ENCODE results near the gene ZNF574.
A peak's percentile ranks its signal among the peaks of the same experiment; 100 is the strongest.
"Not testable (repeated sequence)": the region's sequence is repeated elsewhere in the genome, so short reads cannot be mapped to it uniquely, and the experiment has no call there.

The ZNF574 gene

GRCh38 chr19:42083537-42083936 is 7.6 kb downstream of the ZNF574 start:
- no peak for DNase-seq

GRCh38 chr19:42086188-42086736 is 10.3 kb downstream of the ZNF574 start:
- no peak for DNase-seq

GRCh38 chr19:42086770-42087550 is 11.0 kb downstream of the ZNF574 start:
- no peak for DNase-seq

- no peak for DNase-seq
These were observed 12.7 kb downstream of the ZNF574 start for GRCh38 chr19:42088471-42089190.

- DNase-seq, result no peak
These were observed 13.3 kb downstream of the ZNF574 start for GRCh38 chr19:42089191-42089750.

- DNase-seq, result no peak
These were observed 13.8 kb downstream of the ZNF574 start for GRCh38 chr19:42089772-42090171.

- no peak for DNase-seq
These were observed 14.7 kb downstream of the ZNF574 start for GRCh38 chr19:42090672-42091071.

GRCh38 chr19:42091300-42091699 is 15.3 kb downstream of the ZNF574 start:
- DNase-seq, result no peak

GRCh38 chr19:42091742-42092141 is 15.8 kb downstream of the ZNF574 start:
- no peak for DNase-seq

- DNase-seq, result peak; percentile 27
These were observed 16.4 kb downstream of the ZNF574 start for GRCh38 chr19:42092350-42092749.

- DNase-seq, result no peak
These were observed 17.5 kb downstream of the ZNF574 start for GRCh38 chr19:42093505-42093904.

GRCh38 chr19:42093926-42094325 is 18.0 kb downstream of the ZNF574 start:
- no peak for DNase-seq

- no peak for DNase-seq
These were observed 19.3 kb downstream of the ZNF574 start for GRCh38 chr19:42095142-42095813.

GRCh38 chr19:42095814-42096230 is 19.9 kb downstream of the ZNF574 start:
- DNase-seq, result no peak

GRCh38 chr19:42096255-42096837 is 20.4 kb downstream of the ZNF574 start:
- no peak for DNase-seq

GRCh38 chr19:42097461-42097860 is 21.5 kb downstream of the ZNF574 start:
- no peak for DNase-seq

- no peak for DNase-seq
These were observed 22.8 kb downstream of the ZNF574 start for GRCh38 chr19:42098781-42099180.

- no peak for DNase-seq
These were observed 23.5 kb downstream of the ZNF574 start for GRCh38 chr19:42099336-42099925.

GRCh38 chr19:42100241-42100640 is 24.3 kb downstream of the ZNF574 start:
- DNase-seq, result not testable (repeated sequence)

- DNase-seq, result no peak
These were observed 26.9 kb downstream of the ZNF574 start for GRCh38 chr19:42102877-42103276.

GRCh38 chr19:42105368-42105767 is 29.4 kb downstream of the ZNF574 start:
- no peak for DNase-seq

Data from NCI-H1105 treated with DMSO at 0.1 percent for 48 hours (cell line).